Left renal pelvis (tissue), 4 donors: ENCODE results near the gene ALOX5. TPM values are rescaled to one million over a fixed set of nuclear protein-coding genes. Genes with fewer than 3 reads are reported as not detected.

Experiments
- polyA plus RNA-seq, 4 donors: library from polyadenylated mRNA; unstranded; fragments of 120-200 nt; gene quantifications; one replicate each; pipeline ENCODE4 v1.2.1, GENCODE V29; 2013; ENCODE audit not compliant: insufficient read length in 4 of 4

Gene ALOX5
- polyA plus RNA-seq, 4 donors = 2.0 to 7.7 (median 4.6) TPM

Other genes starting within 250 kb of the ALOX5 start
- gene OR13A1, start 58.6 kb upstream of the ALOX5 start, polyA plus RNA-seq = under 1 TPM in 3 of 4 donors, not detected in 1; 0.08 to 0.11 (median 0.08) TPM